Thoracic aorta (tissue), 2 donors: Measurements from ENCODE around the gene IRF2BPL. TPM values are rescaled to one million over a fixed set of nuclear protein-coding genes. Genes with fewer than 3 reads are reported as not detected.
"Not testable (repeated sequence)": the region's sequence is repeated elsewhere in the genome, so short reads cannot be mapped to it uniquely, and the experiment has no call there.

Experiments used
- ATAC-seq: fragments of 150-250 bp; one replicate; pipeline ENCODE4 v1.8.0; 2017; ENCODE audit warnings: low read depth; ENCODE audit not compliant: insufficient number of reproducible peaks, low FRiP score
- DNase-seq: peaks from one replicate; pipeline ENCODE4 v3.0.0-alpha.2; 2020; ENCODE audit warnings: low spot score
- H3K27ac ChIP-seq, 2 donors: fragments of 200-600 bp; sonication (generic); 1 replicate in 1 of 2; 2 replicates in 1 of 2; pipeline ENCODE4 v1.5.1; 2016; ENCODE audit warnings: mild to moderate bottlenecking in 2 of 2, moderate library complexity in 2 of 2
- H3K27me3 ChIP-seq: fragments of 200-600 bp; sonication (generic); replicated peaks from 2 replicates; pipeline ENCODE4 v1.6.0; 2016; ENCODE audit warnings: mild to moderate bottlenecking; ENCODE audit not compliant: insufficient read depth
- H3K36me3 ChIP-seq: fragments of 200-600 bp; sonication (generic); one replicate; pipeline ENCODE4 v1.5.1; 2016
- H3K4me1 ChIP-seq, 2 donors: fragments of 200-600 bp; sonication (generic); 1 replicate in 1 of 2; 2 replicates in 1 of 2; pipeline versions ENCODE4 v1.5.1 to v1.6.0; 2016; ENCODE audit warnings: low read depth in 2 of 2, mild to moderate bottlenecking in 1 of 2; ENCODE audit not compliant: control insufficient read depth in 1 of 2
- H3K4me3 ChIP-seq: fragments of 200-600 bp; sonication (generic); 2 replicates; pipeline ENCODE4 v1.5.1; 2016; ENCODE audit warnings: mild to moderate bottlenecking
- H3K9me3 ChIP-seq: fragments of 200-600 bp; sonication (generic); 2 replicates; pipeline ENCODE4 v1.5.1; 2016
- total RNA-seq, 2 donors: library from RNA; depleted of rRNA; stranded (reverse); fragments of >200 nt; gene quantifications; one replicate each; pipeline versions ENCODE4 v1.1.0 to v1.2.3, GENCODE V29; 2016
- TF ChIP-seq, protein P1 (sequence below): fragments of 200-600 bp; sonication (generic); IDR thresholded peaks from one replicate; pipeline ENCODE4 v1.5.1; 2019; ENCODE audit warnings: antibody characterized with exemption

Gene IRF2BPL
- total RNA-seq, 2 donors from 2014 or later = 49.6 to 69.7 TPM

DNA sequence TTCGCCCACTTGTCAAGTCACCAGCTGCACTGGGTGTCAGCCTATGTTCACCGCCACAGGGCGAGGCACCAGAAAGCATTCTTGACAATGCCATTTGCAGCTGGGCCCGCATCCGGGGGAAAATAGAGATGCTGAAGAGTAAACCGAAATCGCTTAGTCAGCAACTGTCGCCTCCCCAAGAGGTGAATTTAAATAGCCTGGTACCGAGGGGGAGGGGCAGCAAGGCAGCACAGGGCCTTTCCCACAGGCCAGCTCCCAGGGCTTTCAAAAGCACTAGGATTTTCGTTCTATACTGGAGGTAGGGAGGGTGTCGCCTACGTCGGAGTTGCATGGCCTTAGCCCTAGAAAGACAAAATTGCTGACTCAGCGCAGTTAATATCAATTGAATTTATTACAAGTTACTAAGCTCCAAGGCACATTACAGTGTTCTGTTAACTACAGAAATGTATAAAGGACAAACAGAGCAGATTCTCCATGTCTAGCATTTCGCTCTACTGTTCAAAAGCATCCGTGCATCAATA is 4.3 kb downstream of the IRF2BPL start:
- ATAC-seq (no peak), DNase-seq (no peak)
- Histone ChIP-seq H3K27me3 (no peaks in the 10 kb centered on the region), H3K4me1 (peaks cover 20 to 44% of the 10 kb centered on the region in 2 donors), H3K27ac (peak overlapping the region in 1 of 2 donors; percentile 8), H3K36me3 (no peaks in the 10 kb centered on the region), H3K4me3 (peak overlapping the region; percentile 78), H3K9me3 (no peaks in the 10 kb centered on the region)
- TF ChIP-seq, protein P1, sequence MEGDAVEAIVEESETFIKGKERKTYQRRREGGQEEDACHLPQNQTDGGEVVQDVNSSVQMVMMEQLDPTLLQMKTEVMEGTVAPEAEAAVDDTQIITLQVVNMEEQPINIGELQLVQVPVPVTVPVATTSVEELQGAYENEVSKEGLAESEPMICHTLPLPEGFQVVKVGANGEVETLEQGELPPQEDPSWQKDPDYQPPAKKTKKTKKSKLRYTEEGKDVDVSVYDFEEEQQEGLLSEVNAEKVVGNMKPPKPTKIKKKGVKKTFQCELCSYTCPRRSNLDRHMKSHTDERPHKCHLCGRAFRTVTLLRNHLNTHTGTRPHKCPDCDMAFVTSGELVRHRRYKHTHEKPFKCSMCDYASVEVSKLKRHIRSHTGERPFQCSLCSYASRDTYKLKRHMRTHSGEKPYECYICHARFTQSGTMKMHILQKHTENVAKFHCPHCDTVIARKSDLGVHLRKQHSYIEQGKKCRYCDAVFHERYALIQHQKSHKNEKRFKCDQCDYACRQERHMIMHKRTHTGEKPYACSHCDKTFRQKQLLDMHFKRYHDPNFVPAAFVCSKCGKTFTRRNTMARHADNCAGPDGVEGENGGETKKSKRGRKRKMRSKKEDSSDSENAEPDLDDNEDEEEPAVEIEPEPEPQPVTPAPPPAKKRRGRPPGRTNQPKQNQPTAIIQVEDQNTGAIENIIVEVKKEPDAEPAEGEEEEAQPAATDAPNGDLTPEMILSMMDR = no peak

DNA sequence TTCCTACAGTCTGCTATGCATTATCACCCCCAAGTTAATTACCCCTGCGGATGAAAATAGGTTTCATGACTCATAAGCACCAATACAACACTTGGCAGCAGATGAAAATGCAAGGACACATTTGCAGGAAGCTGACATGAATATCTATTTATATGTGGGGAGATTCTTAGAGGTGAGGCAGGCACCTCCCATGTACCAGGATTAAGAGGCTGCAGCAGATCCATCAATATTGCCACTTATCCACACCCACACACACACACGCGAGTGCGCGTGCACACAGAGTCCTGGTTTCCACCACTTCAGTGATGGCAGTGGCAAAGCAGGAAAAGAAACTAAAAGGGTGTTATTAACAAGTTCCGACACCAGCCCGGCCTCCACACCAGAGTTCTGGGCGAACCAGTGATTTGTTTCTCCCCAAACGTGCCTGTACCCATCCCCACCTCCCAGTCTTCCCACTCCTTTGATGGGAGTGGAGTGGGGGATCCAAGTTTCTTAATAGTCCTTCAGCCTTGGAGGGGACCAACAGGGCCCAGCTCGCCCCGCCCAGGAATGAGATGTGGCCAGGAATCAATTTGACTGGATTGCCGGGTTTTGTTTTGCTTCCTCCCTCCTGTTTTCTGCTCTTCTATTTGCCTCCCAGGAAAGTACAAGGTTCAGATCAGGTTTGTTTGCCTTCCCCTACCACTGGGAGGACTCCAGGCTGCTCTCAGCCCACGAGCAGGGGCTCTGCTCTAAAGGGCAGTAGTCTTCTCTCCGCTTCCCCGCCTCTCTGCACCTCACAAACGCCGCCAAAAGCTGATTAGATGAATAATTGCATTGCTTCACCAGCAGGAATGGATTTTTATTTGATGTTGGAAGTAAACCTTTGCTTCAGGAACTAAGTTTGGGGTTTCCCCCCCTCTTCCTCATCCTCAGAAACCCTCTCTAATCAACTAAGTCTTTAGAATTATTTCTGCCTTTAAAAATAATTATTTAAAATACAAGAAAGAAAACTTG is 5.2 kb downstream of the IRF2BPL start:
- H3K4me3 ChIP-seq = peak overlapping the region; percentile 78
- peak overlapping the region; percentile 4 to 8 for H3K27ac ChIP-seq
- TF ChIP-seq, protein P1 = no peak
- H3K4me1 ChIP-seq = peaks cover 18 to 40% of the 10 kb centered on the region in 2 donors
- no peak for ATAC-seq
- H3K27me3 ChIP-seq = no peaks in the 10 kb centered on the region
- H3K36me3 ChIP-seq = no peaks in the 10 kb centered on the region
- no peaks in the 10 kb centered on the region for H3K9me3 ChIP-seq
- no peak for DNase-seq

DNA sequence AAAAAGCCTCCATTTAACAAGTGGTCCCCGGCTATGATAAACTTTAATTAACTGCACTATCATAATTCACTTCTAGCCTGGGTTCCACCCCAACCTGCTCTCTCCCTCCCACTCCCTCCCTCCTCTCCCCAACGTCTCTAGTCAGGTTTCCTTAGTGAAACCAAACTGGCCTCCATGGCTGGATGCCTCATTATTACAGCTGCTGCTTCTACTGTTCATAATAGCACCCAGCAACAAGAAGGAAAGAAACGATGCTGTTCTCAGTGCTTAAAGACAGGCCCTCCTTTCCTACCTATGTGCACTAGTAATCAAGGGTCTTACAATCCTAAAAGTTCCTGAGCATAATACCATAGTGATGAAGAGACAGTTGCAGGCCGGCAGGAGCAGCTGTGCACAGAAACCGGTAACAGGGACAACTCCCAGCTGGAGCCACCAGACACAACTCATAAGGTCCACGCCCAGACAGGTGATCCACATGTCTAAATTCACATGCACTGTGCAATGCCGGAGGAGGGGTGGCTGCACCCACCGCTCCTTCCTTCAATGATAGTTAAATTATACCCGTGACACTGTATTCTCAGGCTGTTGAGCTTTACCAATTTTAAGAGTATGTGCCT is 6.2 kb downstream of the IRF2BPL start:
- H3K9me3 ChIP-seq = no peaks in the 10 kb centered on the region
- no peaks in the 10 kb centered on the region for H3K27me3 ChIP-seq
- no peak overlapping the region for H3K4me3 ChIP-seq
- TF ChIP-seq, protein P1 = no peak
- ATAC-seq (no peak), DNase-seq (no peak)
- H3K36me3 ChIP-seq = no peaks in the 10 kb centered on the region
- H3K4me1 ChIP-seq = peaks cover 18 to 40% of the 10 kb centered on the region in 2 donors
- H3K27ac ChIP-seq = no peak overlapping the region

DNA sequence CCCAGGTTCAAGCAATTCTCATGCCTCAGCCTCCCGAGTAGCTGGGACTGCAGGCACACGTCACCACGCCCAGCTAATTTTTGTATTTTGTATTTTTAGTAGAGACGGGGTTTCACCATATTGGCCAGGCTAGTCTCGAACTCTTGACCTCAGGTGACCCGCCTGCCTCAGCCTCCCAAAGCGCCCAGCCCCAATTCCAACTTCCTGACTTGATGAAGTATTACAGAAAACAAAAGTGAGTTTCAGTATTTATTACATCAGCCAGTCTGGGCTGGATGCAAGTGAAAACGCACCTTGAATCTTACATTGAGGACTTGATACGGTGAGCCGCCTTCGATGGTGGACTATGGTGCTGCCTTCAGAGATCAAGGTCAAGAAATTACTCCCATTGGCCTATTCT is 7.1 kb downstream of the IRF2BPL start:
- H3K36me3 ChIP-seq, H3K4me3 ChIP-seq, ATAC-seq, DNase-seq, H3K27me3 ChIP-seq, H3K27ac ChIP-seq, H3K9me3 ChIP-seq: not testable (repeated sequence)
- peaks cover 18 to 40% of the 10 kb centered on the region in 2 donors for H3K4me1 ChIP-seq

DNA sequence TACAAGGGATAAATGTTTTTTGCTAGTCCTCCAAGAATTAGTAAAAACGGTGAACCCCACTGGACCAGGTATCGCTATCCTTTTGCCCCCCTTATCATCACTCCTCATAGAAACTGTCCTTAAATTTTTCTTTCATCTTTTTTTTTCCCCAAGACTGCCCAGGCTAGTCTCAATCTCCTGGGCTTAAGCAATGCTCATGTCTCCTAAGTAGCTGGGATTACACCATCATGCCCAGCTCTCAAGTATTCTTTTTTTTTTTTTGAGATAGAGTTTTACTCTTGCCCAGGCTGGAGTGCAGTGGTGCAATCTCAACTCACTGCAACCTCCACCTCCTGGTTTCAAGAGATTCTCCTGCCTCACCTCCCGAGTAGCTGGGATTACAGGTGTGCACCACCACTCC is 9.7 kb downstream of the IRF2BPL start:
- Histone ChIP-seq H3K36me3 (no peaks in the 10 kb centered on the region), H3K27me3 (no peaks in the 10 kb centered on the region), H3K27ac (no peak overlapping the region), H3K4me1 (peaks cover 12 to 32% of the 10 kb centered on the region in 2 donors), H3K9me3 (no peaks in the 10 kb centered on the region), H3K4me3 (no peak overlapping the region)
- ATAC-seq = no peak
- TF ChIP-seq, protein P1 = no peak
- DNase-seq = no peak
